ENCODE data around the gene TMEM209.

GRCh38 chr7:130174237-130174959 lies 30.8 kb downstream of the TMEM209 start:
- TF ChIP-seq ZNF354C (tag by site-specific recombination; IDR thresholded peaks at IDR 0.05; ENCODE audit: borderline replicate concordance, low read depth), result no peak
- TF ChIP-seq ZNF433 (tag by site-specific recombination; IDR thresholded peaks at IDR 0.05; ENCODE audit: low read depth), result no peak
- TF ChIP-seq, protein P1, sequence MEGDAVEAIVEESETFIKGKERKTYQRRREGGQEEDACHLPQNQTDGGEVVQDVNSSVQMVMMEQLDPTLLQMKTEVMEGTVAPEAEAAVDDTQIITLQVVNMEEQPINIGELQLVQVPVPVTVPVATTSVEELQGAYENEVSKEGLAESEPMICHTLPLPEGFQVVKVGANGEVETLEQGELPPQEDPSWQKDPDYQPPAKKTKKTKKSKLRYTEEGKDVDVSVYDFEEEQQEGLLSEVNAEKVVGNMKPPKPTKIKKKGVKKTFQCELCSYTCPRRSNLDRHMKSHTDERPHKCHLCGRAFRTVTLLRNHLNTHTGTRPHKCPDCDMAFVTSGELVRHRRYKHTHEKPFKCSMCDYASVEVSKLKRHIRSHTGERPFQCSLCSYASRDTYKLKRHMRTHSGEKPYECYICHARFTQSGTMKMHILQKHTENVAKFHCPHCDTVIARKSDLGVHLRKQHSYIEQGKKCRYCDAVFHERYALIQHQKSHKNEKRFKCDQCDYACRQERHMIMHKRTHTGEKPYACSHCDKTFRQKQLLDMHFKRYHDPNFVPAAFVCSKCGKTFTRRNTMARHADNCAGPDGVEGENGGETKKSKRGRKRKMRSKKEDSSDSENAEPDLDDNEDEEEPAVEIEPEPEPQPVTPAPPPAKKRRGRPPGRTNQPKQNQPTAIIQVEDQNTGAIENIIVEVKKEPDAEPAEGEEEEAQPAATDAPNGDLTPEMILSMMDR (tag by site-specific recombination; IDR thresholded peaks at IDR 0.05), result no peak
